ENCODE measurements around the gene GLI3.
A peak's percentile ranks its signal among the peaks of the same experiment; 100 is the strongest.

Gene GLI3

GRCh38 chr7:41976411-41976810, 260.6 kb downstream of the GLI3 start:
- no peak overlapping the region for H3K4me3 ChIP-seq (ENCODE audit: low read length)
- DNase-seq (ENCODE audit: low read depth): no peak
- TF ChIP-seq CTCF (conservative IDR thresholded peaks at IDR 0.05; ENCODE audit: low read depth, low read length): no peak

- TF ChIP-seq CTCF (conservative IDR thresholded peaks at IDR 0.05; ENCODE audit: low read depth, low read length): no peak
- H3K4me3 ChIP-seq (ENCODE audit: low read length): no peak overlapping the region
- no peak for DNase-seq (ENCODE audit: low read depth)
Measured at GRCh38 chr7:41975849-41976248, 261.2 kb downstream of the GLI3 start.

- TF ChIP-seq CTCF (conservative IDR thresholded peaks at IDR 0.05; ENCODE audit: low read depth, low read length): no peak
- no peak for DNase-seq (ENCODE audit: low read depth)
Measured at GRCh38 chr7:41974870-41975557, 262.0 kb downstream of the GLI3 start.

GRCh38 chr7:41973202-41973730, 263.7 kb downstream of the GLI3 start:
- TF ChIP-seq CTCF (conservative IDR thresholded peaks at IDR 0.05; ENCODE audit: low read depth, low read length): no peak
- peak; percentile 91 for DNase-seq (ENCODE audit: low read depth)
- no peak overlapping the region for H3K4me3 ChIP-seq (ENCODE audit: low read length)

More at GRCh38 chr7:41974870-41975557, 262.0 kb downstream of the GLI3 start:
- no peak overlapping the region for H3K4me3 ChIP-seq (ENCODE audit: low read length)

GRCh38 chr7:41972776-41973175, 264.2 kb downstream of the GLI3 start:
- H3K4me3 ChIP-seq (ENCODE audit: low read length): no peak overlapping the region
- no peak for TF ChIP-seq CTCF (conservative IDR thresholded peaks at IDR 0.05; ENCODE audit: low read depth, low read length)
- no peak for DNase-seq (ENCODE audit: low read depth)

GRCh38 chr7:41972270-41972669, 264.7 kb downstream of the GLI3 start:
- DNase-seq (ENCODE audit: low read depth): no peak
- H3K4me3 ChIP-seq (ENCODE audit: low read length): no peak overlapping the region
- no peak for TF ChIP-seq CTCF (conservative IDR thresholded peaks at IDR 0.05; ENCODE audit: low read depth, low read length)

GRCh38 chr7:41971640-41972187, 265.3 kb downstream of the GLI3 start:
- H3K4me3 ChIP-seq (ENCODE audit: low read length): no peak overlapping the region
- no peak for TF ChIP-seq CTCF (conservative IDR thresholded peaks at IDR 0.05; ENCODE audit: low read depth, low read length)
- DNase-seq (ENCODE audit: low read depth): no peak
